UCSD-AML1 (cell line): ENCODE measurements around the gene BCL3.
A peak's percentile ranks its signal among the peaks of the same experiment; 100 is the strongest.

Source experiments
- DNase-seq: peaks from one replicate; lab custom pipeline; 2025; ENCODE audit not compliant: unreplicated experiment; lab: John Stamatoyannopoulos, UW

BCL3 gene

DNA sequence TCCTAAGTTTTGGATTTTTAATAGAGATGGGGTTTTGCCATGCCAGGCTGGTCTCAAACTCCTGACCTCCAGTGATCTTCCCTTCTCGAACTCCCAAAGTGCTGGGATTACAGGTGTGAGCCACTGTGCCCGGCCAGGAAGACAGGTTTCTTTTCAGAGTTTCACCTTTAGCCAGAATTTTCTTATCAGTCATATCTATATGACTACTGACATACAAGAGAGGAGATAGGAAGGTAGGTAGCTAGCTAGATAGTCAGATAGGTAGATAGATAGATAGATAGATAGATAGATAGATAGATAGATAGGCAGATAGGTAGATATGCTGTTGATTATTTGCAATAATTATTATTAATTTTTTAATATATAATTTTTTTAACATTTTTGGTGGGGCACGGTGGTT lies 36.8 kb downstream of the BCL3 start:
- DNase-seq: no peak

DNA sequence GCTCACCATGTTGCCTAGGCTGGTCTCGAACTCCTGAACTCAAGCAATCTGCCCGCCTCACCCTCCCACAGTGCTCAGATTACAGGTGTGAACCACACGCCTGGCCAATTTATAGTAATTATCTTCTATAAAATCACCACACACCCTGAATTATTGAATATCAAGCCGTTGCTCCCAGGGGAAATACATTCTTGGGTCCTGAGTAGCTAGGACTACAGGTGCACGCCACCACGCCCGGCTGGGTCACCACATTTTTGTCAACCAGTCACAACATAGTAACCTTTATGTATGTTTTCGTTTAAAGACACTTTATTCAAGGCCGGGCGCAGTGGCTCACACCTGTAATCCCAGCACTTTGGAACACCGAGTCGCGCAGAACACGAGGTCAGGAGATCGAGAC lies 37.5 kb downstream of the BCL3 start:
- no peak for DNase-seq

DNA sequence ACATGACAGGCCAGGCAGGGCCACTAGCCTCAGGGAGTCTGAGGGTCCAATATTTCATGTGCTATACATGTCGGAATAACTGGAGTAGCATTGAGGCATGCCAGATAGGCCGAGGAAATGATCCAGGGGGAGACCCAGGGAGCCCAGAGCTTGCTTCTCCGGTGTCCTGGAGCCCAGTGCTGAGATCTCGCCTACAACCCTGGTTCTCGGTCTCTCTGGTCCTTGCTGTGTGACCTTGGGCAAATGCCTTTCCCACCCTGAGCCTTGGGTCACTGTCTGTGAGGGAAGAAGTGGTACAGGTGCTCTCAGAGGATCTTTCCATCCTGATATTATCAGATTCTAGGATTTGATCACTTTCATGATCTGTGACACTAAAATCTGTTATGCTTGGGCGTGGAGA lies 40.5 kb downstream of the BCL3 start:
- no peak for DNase-seq

DNA sequence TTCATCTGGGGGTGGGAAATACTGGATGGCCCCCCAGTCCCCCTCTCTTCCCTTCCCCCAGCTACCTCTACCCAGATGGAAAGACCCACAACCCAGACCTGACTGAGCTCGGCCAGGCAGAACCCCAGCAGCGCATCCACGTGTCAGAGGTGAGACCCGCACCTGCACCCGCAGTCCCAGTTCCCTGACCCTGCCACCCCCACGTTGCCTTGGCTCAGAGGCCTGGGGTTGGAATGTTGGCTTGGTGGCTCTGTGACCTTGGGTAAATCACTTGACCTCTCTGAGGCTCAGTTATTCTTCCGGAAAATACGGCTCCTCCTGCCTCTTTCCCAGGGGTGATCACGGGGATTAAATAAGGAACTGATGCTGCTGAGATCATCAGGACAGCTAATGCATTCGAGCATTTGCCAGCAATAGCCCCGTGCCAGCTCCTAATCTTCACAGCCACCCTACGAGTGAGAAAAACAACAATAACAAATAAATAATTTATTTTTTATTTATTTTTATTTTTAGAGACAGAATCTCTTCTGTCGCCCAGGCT lies 41.5 kb downstream of the BCL3 start:
- no peak for DNase-seq

DNA sequence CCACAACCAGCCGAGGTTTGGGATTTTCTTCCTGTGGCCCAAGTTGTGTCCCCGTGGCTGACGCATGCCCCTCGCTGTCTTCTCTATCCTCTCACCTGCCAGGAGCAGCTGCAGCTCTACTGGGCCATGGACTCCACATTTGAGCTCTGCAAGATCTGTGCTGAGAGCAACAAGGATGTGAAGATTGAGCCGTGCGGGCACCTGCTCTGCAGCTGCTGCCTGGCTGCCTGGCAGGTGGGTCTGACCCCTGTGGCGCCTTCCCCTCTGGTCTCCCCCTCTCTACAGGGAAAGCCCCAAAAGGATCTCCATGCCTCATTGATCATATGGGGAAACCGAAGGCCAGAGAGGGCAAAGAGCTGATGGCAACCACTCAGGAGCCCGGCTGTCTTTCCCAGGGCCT lies 43.8 kb downstream of the BCL3 start:
- no peak for DNase-seq

DNA sequence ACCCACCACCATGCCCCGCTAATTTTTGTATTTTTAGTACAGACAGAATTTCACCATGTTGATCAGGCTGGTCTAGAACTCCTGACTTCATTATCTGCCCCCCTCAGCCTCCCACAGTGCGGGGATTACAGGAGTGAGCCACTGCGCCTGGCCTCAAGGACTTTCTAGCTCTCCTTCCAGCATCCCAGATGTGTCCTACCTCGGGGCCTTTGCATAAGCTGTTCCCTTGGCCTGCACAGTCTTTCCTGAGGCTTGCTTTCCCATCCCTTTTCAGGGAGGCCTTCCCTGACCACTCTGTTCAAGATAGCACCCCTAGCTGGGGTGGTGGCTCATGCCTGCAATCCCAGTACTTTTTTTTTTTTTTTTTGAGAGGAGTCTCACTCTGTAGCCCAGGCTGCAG lies 46.1 kb downstream of the BCL3 start:
- DNase-seq: no peak

DNA sequence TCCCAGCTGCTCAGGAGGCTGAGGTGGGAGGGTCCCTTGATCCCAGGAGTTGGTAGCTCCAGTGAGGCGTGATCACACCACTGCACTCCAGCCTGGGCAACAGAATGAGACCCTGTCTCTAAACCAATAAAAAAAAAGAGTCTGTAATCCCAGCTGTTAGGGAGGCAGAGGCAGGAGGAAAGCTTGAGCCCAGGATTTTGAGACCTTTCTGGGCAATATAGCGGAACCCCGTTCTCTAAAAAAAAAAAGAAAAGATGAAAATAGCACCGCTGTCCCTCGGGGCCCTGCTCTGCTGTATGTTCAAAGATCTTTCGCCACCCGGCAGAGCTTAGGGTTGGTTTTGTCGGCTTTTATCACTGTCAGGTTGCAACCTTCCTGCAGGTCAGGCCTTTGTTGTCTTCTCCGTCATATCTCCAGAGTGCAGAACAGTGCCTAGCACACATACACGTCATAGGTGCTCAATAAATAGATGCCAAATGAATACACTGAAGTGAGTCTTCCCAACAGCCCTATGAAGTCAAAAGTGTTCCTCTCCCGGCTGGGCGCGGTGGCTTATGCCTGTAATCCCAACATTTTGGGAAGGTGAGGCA lies 47.0 kb downstream of the BCL3 start:
- DNase-seq: no peak

DNA sequence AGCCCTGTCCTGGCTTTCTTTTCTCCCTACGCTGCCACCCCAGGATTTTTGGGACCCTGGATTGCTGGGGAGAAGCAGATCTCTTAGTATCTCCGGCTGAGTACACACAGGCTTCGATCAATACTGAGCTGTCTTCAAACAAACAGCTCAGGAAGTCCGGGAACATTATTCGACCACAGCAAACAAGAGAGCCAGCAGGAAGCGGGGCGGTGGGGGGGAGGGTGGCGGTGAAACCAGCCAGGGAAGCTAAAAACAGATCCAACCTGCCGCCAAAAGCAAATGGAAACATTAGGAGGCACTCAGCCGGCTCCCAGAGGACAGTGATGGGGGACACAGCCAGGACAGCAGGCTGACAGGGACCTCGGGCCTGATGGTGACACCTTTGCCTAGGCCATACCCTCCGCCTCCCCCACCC lies 48.2 kb downstream of the BCL3 start:
- DNase-seq: peak; percentile 76

DNA sequence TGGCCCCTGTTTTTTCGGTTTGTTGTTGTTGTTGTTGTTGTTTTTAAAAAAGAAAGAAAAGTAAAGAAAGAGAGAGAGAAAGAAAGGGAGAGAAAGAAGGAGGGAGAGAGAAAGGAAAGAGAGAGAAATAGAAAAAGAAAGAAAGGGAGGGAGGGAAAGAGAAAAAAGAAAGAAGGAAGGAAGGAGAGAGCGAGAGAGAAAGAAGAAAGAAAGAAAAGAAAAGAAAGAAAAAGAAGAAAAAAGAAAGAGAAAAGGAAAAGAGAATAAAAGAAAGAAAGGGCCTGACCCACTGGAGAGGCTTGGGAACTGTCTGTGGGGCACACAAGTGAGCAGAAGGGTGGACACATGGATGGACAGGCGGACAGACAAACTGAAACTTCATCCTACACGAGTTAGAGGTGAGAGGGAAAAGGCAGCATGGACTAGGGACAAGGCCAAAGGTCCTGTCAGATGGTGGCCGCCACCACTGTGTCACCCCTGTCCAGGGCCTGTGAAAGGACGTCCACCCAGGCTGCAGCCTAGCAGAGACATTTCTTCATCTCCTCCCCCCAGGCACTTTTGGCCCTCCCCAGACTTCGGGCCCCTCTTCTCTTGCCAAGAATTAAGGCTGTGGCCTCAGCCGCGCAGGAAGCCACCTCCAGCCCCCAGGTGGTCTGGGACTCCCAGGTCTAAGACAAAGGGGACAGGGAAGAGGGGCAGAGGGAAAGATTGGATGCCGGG lies 51.3 kb downstream of the BCL3 start:
- no peak for DNase-seq

DNA sequence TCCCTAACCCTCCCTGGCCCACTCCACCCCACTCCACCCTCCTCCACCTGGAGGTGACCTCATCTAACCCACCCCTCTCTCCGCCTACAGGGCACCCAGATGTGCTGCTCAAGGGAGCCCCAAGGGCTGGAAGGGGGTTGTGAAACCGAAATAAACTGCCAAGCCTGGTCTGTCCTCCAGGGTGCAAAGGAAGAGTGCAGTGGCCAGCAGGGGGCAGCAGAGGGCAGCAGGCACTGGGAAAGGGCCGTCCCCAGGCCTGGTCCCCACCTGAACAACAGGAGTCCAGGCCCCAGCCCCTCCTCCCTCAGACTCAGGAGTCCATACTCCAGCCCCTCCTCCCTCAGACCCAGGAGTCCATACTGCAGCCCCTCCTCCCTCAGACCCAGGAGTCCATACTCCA lies 52.0 kb downstream of the BCL3 start:
- DNase-seq: peak; percentile 87

DNA sequence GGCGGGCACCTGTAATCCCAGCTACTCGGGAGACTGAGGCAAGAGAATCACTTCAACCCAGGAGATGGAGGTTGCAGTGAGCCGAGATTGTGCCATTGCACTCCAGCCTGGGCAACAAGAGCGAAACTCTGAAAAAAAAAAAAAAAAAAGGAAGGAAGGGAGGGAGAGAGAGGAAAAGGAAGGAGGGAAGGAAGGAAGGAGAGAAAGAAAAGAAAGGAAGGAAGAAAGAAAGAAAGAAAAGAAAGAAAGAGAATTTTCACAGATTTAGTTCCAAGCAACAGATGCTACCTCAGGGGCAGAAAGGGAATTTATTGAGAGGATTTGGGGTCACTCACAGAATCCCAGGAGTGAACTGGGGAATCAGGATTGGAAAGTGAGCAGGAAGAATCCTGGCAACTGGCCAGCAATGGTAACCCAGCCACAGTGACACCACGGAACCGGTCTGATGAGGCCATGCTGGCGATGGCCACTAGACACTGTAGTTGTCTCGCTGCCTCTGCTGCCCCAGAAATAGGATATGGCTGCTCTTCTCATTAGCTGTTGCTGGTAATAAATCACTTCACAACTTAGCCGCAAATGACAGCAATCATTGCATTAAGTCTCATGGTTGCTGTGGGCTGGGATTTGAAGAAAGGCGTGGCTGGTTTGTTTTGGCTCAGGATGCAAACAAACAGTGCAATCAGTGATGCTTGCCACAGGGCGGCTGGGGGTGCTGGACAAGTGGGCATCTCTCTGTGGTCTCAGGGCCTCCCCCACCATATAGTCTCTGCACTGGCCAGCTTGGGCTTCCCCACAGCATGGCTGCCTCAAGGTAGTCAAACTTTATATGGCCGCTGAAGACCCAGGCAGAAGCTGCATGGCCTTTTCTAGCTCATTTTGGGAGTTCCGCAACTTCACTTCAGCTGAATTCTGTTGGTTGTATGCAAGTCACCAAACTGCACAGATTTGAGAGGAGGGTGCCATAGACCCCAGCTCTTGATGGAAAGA lies 55.2 kb downstream of the BCL3 start:
- DNase-seq: no peak

DNA sequence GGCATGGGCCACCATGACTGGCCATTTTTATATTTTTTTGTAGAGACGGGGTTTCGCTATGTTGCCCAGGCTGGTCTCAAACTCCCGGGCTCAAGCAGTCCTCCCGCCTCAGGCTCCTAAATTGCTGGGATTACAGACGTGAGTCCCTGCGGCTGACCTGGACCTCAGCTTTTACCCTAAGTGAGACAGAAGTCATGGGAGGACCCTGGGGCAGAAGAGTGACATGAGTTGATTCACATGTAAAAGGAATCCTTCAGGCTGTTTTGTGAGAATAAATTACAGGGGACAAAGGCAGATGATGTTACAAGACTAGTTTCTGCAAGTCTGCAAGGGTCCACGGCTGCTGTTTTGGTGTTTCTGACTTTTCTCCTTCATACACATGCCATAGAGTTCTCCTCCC lies 57.8 kb downstream of the BCL3 start:
- no peak for DNase-seq

DNA sequence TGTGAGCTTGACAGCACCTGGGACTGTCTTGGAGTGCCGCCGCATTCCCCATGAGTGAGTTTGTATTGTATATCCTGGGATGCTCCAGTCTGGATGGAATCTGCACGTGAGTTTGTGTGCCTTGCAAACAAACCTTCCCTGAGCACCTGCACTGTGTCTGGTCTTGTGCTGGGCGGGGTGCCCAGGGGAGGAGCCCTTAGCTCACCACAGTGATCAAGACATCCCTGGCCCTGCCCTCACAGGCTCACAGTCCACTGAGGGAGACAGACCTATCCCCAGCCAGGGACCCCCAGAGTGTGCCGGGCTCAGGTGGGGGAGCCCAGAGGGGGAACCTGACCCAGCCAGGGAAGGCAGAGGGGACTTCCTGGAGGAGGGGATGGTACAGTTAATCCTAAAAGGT lies 58.7 kb downstream of the BCL3 start:
- DNase-seq: no peak

DNA sequence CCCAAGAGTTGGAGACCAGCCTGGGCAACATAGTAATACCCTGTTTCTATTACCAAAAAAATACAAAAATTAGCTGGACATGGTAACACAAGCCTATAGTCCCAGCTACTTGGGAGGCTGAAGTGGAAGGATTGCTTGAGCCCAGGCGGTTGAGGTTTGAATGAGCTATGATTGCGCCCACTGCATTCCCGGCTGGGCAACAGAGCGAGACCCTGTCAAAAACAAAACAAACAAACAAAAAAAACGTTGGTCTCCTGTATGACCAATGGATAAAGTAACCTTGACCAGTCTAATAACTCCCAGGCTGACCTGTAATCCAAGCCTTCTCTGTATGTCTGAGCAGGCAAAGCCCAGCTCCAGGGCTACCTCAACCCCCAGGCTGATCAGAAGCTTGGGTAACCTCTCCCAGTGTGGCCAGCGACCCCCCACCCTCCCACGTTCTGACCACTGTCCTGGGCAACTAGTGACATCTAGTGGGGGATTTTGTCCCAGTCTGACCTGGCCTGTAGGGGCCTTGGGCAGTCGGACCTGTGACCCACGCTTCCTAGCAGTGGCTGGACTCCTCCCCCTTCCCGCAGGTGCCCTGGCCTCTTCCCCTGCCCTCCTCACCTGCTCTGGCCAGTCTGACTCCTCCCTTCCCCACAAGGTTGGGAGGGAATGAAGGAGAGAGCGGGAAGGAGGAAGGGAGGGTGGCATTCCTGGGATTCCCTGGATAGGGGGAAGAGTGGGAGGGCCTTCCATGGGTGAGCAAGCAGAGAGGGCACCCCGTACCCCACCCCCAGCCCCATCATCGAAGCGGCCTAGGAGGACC lies 59.3 kb downstream of the BCL3 start:
- DNase-seq: peak; percentile 45

DNA sequence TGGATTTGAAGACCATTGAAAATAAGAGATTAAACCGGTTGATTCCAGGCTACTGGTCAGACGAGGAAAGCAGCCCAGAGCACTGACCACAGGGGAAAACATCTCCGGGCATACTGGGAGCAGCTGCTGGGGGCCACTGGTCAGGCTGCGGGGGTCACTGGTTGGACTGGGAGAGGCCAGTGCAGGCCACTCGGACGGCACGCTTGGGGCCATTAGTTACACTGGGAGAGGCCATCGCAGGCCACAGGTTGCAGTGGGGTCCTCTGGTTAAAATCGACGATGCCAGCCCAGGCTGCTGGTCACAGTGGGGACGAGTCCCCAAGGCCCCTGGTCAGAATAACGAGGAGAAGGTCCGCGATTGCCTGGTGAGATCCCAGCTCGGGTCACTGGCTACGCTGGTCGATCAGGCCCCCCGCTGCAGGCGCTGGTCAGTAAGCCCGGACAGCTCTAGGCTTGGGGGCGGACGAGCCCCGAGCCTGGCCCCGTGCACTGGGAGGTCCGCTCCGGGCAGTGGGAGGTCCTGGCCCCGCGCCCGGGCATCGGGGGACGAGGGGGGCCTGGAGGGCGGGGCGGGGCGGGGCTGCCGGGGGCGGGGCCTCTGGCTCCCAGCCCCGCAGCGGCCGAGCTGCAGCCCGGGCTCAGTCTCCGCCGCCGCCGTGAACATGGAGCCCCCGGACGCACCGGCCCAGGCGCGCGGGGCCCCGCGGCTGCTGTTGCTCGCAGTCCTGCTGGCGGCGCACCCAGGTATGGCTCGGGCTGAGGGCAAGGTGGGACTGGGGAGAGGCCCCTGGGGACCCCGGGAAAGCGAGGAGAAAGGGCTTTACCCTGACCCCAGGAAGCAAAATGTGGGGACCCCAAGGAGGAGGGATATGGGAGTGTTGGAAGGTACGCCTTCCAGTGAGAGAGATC lies 60.2 kb downstream of the BCL3 start, which contains the start of gene BCAM:
TSS of gene BCAM (plus strand) at position 641 of the 909 bp plus-strand sequence. CDS start at position 663, 22 bp downstream.
- peak; percentile 46 for DNase-seq
